Midbrain (tissue), 1 donor: ENCODE results near the gene TEAD1.

Source experiments
- DNase-seq: peaks from one replicate; lab custom pipeline; 2025; lab: John Stamatoyannopoulos, UW

TEAD1 gene

DNA sequence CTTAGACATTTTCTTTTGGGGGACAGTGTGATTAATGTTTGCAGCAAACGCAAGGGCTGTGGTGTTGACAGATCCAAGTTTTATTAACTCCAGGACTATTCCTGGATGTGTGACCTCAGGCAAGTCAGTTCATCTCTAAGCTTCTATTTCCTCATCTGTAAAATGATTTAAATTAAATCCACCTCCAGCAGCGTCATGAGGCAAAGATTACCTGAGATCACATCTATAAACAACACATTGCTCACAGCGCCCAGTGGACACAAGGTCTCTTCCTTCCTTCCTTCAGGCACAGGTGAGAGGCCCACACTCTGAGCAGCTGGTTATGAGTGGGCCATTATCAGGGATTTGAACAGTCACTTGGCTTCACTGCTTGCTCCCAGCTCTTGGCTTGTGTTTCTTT is 223.6 kb downstream of the TEAD1 start:
- DNase-seq = no peak

DNA sequence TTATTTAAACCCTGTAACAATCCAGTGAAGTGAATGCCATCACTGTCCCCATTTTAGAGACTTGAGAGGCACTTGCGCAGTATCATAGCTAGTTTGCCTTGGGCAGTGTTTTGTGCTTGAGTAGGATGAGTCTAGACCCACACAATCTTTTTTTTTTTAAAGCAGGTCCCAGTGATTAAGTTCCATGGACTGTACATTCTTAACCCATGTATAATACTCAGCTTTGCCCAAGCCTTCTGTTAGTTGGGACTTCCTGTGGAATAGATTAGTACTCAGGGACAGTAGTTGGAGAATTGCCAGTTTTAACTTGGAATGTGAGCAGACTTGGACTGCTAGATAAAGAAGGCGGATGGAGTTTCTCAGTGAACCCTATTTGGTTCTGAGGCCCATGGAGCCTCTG is 226.3 kb downstream of the TEAD1 start:
- no peak for DNase-seq

DNA sequence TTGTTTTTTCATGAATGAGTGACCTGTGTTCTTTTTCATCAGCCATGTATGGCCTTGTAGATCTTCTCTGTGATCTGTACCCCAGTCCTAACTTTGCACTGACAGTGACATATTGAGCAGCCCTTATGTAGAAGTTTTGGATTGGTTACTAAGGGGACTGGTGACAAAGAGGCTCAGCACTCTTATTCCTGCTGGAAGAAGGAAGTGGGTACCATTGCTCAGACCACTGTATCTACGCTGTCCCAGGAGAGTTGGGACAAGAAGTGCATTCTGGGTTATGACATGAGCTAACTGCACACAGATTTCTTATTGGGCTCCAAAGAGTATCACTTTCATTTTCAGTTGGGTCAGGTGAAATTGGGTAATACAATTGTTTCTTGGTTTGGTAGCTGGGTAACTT is 227.1 kb downstream of the TEAD1 start:
- DNase-seq = no peak

DNA sequence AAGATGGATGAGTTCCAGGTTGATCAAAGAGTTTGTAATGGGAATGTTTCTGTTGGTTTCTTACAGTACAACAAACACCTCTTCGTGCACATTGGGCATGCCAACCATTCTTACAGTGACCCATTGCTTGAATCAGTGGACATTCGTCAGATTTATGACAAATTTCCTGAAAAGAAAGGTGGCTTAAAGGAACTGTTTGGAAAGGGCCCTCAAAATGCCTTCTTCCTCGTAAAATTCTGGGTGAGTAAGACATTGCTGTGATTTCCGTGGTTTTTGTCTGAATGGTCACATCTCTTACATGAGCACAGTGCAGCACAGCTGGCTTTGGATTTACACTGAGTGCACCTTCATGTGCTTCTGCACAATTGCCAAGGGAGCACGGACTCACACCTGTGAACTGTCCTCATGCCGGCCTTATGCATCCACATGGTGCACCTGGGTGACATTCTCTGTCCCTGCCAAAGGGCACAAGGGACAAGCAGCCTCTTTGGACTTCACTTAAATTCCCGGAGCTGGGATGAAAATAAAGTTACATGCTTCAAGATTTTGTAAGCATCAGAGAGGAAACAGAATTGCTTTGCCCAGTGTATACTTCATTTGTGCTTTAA is 227.8 kb downstream of the TEAD1 start:
- no peak for DNase-seq

DNA sequence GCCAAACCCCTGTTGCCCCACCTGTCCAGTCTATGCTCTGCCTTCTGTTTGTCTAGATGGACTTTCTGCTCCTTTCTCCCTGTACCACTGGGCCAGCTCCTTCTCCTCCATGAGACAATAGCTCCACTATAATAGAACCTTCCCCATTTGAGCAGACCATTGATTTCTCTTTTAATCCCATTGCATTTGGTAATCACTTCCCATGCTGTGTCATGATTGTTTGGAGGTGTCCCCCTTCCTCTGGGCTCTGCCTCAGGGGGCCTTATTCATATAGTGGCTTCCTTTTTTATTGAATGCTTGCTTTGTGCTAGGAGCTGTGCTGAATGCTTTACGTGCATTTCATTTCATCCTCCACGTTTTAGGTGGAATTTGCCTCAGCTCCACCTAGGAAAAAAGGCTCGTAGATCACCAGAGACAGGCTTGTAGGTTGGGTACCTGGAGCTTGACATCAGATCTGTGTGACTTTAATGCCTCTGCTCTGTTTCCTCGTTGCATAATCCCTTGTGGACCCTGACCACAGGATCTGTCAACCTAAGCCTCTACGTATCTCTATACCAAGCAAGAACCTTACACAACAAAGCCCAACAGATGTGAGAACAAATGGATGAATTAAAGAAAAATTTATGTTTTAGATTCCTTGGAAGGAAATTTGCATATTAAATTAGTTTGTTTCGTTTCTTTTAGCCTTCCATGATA is 228.7 kb downstream of the TEAD1 start:
- DNase-seq = no peak

DNA sequence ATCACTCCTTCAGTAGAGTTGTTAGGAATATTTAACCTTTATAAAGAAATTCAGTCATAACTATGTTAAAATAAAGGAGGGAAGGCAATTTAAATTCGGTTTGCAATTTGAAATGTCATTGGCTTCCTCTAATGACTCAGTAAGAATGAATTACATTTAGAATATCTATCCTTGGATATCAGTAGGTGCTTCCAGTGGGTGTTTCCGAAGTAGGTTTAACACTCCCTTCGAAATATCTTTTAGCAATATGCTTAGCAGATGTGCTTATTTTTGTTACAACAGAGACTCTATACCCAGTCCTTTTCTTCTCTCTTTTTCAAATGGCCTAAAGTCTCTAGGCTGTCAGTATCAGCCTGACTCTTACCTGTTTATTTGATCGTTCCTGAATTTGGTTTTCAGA is 231.2 kb downstream of the TEAD1 start:
- no peak for DNase-seq

DNA sequence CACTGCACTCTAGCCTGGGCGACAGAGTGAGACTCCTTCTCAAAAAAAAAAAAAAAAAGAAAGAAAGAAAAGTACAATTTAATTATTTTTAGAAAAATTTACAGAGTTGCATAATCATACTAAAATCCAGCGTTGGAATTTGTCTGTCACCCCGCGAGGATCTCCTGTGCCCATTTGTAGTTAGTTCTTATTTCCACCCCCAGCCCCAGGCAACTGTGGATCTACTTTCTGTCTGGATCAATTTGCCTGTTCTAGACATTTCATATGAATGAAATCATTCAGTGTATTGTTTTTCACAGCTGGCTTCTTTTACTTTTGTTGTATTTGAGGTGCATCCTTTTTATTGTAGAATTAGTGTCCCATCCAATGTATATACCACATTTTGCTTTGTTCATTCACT is 232.3 kb downstream of the TEAD1 start:
- DNase-seq = no peak

DNA sequence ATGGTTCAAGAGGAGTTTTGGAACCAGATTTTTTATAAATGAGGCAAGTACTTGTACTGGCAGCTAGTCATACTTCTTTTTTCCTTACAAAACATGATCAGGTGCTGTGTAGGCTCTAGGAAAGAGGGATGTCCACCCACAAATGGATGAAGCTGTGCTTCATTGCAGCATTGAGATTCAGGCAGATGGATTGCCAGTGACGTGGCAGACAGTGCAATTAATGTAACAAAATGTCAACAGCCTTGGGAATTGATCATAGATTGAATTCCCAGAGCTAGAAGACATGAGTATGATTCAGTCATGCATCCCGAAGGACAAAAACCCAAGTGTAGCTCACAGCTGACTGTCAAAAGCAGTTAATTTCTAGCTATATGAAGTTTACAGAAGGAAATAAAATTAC is 235.7 kb downstream of the TEAD1 start:
- DNase-seq = no peak

DNA sequence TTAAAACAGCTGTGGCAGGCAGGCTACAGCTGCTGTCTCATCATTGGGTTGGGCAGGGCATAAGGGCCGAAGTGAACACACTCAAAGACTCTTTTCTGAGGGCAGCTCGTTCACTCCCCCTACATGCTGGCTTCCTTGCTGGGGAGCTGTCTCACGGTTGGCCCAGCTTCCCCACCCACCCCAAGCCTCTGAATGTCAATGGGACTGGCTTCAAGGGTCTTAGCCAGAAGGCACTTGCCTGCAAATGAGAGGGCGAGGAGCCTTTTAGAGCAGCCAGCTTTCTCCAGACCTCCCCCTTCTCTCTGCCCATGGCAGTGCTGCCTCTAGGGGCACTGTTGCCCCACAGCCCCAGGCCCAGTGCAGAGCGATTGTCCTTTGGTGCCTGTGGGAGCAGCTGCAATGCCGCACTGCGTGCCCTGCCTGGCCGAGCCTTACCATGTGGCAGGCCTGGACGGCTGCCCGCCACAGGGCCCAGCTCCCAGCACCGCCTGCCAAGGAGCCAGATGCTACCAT is 240.2 kb downstream of the TEAD1 start:
- peak; percentile 93 for DNase-seq

DNA sequence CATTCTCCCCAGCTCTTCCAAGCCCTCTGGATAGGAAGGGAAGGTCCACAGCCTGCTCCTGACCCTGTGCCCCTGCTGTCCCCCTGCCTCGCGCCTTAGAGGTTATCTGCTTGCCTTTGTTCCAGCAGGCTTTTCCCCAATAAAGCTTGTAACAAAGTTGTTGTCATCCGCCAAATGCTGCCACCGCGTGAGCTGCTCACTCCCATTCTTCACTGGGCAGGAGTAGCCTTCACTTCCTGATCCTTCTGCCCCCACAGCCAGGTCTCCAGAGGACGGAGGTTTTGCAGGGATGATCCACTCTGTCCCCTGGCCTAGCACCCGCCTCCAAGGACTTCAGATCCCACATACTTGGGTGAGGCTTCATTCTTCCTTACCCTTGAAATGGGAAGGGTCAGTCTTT is 240.9 kb downstream of the TEAD1 start:
- no peak for DNase-seq

DNA sequence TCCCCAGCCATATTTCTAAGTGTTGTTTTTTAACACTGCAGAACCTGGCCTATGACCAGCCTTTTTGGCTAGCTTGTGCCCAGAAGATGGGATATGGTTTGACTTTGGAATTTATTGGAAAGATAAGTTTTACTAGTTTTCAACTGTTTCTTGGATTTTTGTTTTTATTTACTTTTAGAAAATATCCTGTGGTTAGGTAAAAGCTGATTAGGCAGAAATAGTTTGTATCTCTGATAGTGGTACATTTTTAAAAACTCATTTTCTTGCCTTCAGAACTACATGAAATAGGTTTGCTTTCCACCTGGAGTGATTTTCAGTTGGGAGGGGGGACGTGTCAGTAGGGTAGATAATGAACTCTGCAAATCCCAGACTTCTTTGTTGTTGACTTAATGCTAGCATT is 243.6 kb downstream of the TEAD1 start:
- DNase-seq = no peak

DNA sequence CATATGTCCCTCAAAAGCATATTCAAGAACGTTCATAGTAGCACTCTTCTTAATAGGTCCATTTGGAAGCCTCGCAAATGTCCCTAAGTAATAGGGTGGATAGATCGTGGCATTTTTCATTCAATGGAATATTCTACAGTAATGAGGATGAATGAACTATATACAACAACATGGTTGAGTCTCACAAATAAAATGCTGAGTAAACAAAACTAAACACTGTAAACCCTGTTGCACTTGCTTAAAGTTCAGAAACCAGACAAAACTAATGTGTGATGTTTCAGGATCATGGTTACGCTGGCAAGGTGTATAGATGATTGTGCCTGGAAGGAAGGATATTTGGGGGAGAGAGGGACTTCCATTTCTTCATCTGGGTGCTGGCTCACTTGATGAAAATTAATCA is 244.4 kb downstream of the TEAD1 start:
- DNase-seq = no peak

DNA sequence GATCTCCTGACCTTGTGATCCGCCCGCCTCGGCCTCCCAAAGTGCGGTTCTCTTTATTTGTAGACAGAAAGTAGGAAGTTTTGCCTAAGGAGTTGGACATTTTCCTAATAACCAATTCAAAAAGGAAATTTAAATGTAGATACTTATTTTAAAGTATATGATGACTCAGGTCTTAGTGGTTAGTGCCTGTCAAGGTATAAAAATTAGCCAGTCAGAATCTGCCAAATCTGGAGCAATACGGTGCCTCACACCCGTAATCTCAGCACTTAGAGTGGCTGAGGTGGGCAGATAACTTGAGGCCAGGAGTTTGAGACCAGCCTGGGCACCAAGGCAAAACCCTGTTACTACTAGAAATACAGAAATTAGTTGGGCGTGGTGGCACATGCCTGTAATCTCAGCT is 248.2 kb downstream of the TEAD1 start:
- no peak for DNase-seq

DNA sequence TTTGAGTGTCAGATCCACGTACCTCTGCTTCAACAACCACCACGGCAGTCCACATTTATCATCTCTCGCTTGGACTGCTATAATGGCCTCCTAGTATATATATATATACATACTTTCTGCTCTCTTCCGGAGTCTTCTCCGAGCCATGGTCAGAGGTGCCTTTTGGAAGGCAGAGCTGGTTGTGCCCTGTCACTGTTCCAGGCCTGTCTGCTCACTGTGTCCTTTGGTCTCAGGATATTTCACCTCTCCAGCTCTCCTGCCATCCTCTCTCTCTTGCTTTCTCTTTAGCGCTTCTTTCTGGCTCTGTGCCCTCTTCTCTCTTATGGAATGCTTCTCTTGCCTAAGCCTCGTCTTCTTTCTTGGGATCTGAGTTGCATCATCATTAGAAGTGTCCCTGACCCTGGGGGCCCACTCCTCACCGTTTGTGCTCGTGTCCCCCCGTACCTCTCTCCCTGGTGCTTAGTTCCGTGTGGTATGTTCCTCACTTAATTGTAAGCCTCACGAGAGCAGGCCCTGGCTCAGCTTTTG is 248.8 kb downstream of the TEAD1 start:
- no peak for DNase-seq

DNA sequence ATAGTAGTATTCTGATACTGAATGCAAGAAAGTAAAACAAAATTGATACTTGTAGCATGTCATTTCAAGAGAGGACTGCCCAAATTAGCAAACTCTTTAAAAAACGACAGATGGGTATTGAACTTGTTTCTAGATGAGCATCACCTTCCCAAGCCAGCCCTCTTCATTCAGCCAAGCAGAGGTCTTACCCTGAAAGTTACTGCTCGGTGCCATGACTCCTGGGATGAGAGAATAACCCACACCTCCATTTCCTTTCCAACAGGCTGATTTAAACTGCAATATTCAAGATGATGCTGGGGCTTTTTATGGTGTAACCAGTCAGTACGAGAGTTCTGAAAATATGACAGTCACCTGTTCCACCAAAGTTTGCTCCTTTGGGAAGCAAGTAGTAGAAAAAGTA is 250.4 kb downstream of the TEAD1 start:
- no peak for DNase-seq

DNA sequence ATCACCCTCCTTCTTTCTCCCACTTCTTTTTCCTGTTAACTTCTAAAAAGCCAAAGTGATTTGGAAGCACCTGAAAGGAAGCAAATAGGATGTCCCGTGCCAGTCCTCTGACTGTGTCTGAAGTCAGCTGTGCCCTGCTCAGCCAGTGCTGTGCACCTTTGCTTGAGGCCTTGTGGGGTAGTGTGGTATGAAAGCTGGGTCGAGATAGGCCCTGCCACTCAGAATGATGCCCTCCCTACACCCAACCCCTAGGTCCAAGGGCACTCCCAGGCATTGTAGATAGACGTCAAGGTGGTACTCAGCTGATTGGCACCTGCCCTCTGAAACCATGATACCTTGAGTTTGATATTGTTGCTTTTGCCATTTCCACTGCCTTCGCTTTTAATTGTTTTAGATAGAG is 251.3 kb downstream of the TEAD1 start:
- no peak for DNase-seq

DNA sequence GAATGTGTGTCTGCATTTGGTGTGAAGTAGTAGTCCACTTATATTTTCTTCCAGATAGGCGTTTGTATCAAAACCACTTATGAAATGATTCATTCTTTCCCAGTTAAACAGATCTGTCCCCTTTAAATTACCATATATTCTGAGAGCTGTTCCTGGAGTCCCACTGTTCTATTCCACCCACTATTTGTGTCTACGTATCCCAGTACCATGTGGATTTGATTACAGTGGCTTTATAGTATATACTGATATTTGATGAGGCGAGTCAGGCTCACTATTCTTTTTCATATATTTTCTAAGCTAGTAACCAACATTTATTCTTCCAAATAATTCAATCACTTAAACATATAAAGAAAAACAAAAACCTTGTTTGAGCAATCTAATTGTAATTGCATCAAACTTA is 253.0 kb downstream of the TEAD1 start:
- no peak for DNase-seq

DNA sequence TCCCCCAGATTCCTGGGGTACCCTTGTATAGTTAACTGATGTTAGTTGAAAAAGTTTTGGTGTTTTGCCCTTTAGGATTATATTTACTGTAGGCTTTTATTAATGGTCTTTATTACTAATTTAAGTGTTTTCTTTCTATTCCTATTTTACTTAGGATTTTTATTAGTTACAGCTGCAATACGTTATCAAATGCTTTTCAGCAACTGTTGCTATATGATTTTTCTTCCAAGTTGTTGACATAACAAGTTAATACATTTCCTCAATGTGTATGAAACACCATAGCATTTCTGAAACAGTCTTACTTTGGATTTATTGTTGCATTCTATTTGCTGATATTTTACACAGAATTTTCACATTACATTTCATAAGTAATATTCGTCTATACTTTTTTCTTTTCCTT is 253.7 kb downstream of the TEAD1 start:
- DNase-seq = no peak

DNA sequence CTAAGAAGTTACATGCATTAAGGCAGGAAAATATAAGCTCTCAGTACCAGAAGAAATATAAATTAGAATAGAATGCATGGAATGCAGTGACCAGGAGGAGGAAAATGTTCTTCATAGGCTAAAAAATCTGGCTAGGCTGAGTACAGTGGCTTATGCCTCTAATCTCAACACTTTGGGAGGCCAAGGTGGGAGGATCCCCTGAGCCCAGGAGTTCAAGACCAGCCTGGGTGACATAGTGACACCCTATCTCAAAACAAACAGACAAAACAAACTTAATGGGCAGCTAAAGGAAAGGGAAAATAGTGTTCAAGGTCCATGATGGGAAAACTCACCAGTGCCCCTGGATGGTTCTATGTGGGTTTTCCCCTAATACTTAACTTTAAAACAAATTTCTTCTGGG is 256.6 kb downstream of the TEAD1 start:
- no peak for DNase-seq

DNA sequence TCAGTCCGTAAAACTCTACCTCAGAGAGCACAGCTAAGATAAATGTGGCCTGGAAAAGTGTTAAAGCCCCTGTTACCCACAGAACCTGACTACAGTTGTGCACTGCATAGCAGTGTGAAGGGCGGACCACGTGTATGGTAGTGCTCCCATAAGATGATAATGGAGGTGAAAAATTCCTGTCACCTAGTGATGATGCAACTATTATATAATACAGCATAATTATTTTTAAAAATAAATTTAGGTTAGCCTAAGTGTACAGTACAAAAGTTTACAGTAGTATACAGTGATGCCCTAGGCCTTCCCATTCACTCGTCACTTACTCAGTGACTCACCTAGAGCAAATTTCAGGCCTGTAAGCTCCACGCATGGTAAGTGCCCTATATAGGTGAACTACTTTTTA is 258.3 kb downstream of the TEAD1 start:
- no peak for DNase-seq

DNA sequence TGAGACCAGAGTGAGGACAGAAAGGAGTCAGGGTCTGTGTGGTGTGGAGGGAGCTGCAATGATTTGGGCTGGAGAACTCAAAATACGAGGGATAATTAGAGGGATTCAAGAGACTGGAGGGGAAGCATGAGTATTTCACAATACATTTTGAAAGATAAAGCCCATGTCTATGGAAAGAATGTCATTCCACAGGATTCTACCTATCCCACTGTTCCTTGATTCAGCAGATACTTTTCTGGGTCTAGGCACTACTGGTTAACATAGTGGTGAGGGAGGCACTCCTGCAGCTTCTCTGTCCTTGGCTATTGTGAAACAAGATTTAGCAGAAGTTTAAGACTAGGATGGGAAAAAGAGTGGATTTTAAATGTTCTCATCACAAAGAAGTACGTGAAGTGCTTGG is 262.0 kb downstream of the TEAD1 start:
- DNase-seq = no peak

DNA sequence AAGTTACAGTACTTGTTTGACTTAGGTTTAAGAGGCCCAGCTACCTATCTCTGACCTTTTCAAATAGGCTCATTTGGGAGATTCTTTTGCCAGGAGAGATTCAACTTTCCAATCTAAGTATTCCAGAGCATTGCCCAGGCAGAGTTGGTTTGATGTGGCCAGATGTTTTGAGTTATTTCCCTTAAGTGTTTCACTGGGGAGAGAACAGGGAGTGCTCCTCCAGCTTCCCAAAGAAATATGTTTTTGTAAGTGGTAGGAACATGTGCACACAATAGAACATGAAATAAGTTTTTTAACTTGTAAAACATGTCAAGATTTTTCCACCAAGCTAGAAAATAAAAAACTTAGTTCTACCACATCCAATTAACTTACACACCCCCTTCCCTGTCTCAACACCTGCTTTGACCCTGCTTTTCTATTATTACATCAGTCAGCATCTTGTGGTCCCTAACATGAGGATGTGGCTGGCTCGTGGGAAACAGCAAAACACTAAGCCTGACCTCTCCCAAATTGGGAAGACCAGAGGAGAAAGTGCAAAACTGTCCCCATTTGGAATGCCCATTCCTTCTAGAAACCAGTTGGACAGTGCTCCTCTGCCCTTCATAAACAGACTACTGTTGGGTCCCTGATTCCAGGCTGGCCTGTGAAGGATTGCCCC is 264.5 kb downstream of the TEAD1 start:
- DNase-seq = no peak

DNA sequence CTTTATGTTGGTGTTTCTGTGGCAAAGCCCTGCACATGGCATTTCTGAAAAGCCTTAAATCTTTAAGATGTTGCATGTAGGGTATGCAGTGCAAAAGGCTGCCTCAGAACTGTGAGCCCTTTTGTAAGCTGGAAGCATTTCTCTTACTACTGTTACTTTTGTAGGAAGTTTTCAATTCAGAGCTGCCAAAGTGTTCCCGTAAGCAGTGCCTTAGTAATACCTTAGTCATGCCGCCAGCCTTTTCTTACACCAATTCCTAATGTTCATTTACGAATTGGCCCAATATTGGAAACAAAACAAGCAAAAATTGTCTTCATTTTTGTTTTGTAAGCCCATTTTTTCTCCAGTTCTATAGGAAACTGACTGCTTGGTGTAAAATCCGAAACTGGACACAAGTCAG is 267.4 kb downstream of the TEAD1 start:
- peak; percentile 9 for DNase-seq
